HepG2 (cell line): ENCODE data around the gene QKI. TPM values are rescaled to one million over a fixed set of nuclear protein-coding genes. Genes with fewer than 3 reads are reported as not detected.

Source experiments
- AKAP8 ChIP-seq: sonication (generic); formaldehyde crosslinking; IDR thresholded peaks from 2 replicates; pipeline ENCODE4 v1.5.1; 2020; ENCODE audit warnings: mild to moderate bottlenecking, missing genetic modification reagents
- CAMTA2 ChIP-seq: sonication (generic); formaldehyde crosslinking; IDR thresholded peaks from 2 replicates; pipeline ENCODE4 v1.4.0; 2020; ENCODE audit warnings: mild to moderate bottlenecking, missing genetic modification reagents, borderline replicate concordance
- CENPX ChIP-seq: sonication (generic); formaldehyde crosslinking; IDR thresholded peaks from 2 replicates; pipeline ENCODE4 v1.9.0; 2021; ENCODE audit warnings: mild to moderate bottlenecking, missing genetic modification reagents, moderate library complexity
- DPF2 ChIP-seq: sonication (generic); formaldehyde crosslinking; IDR thresholded peaks from 2 replicates; pipeline ENCODE4 v1.4.0; 2020; ENCODE audit warnings: mild to moderate bottlenecking, low read depth, missing genetic modification reagents, borderline replicate concordance
- EP300 ChIP-seq, 3 experiments: sonication (generic) in 1 of 3; formaldehyde crosslinking in 1 of 3; IDR thresholded peaks; 2 replicates each; pipeline versions ENCODE4 v1.5.1 to v1.6.1; 2011 to 2020; ENCODE audit warnings: low read depth in 2 of 3, low read length in 2 of 3, borderline replicate concordance in 1 of 3, improper control_type of control experiment in 1 of 3, mild to moderate bottlenecking in 1 of 3, missing genetic modification reagents in 1 of 3, moderate library complexity in 1 of 3
- FOXP1 ChIP-seq, 2 experiments: fragments of 450-650 bp in 1 of 2; IDR thresholded peaks; 2 replicates each; pipeline ENCODE4 v1.6.1; 2017 to 2018; ENCODE audit warnings: antibody characterized with exemption in 1 of 2
- HDAC1 ChIP-seq: sonication (generic); formaldehyde crosslinking; IDR thresholded peaks from 2 replicates; pipeline ENCODE4 v1.5.1; 2020; ENCODE audit warnings: mild to moderate bottlenecking, missing genetic modification reagents
- MAFK ChIP-seq, 2 experiments: IDR thresholded peaks in 1 of 2; conservative IDR thresholded peaks in 1 of 2; 2 replicates each; pipeline ENCODE4 v1.6.1; 2011; ENCODE audit warnings: improper control_type of control experiment in 2 of 2, low read length in 2 of 2
- MIER3 ChIP-seq: IDR thresholded peaks from 2 replicates; pipeline ENCODE4 v1.6.1; 2016; ENCODE audit warnings: missing compliant biosample characterization, borderline replicate concordance
- NFE2 ChIP-seq: sonication (generic); formaldehyde crosslinking; IDR thresholded peaks from 2 replicates; pipeline ENCODE4 v1.4.0; 2020; ENCODE audit warnings: missing genetic modification reagents
- RFXAP ChIP-seq: sonication (generic); formaldehyde crosslinking; IDR thresholded peaks from 2 replicates; pipeline ENCODE4 v1.4.0; 2020; ENCODE audit warnings: missing genetic modification reagents, borderline replicate concordance
- SETDB1 ChIP-seq: sonication (generic); formaldehyde crosslinking; IDR thresholded peaks from 2 replicates; pipeline ENCODE4 v1.5.1; 2020; ENCODE audit warnings: missing genetic modification reagents, mild to moderate bottlenecking, borderline replicate concordance
- SYNCRIP ChIP-seq: fragments of 200-400 bp; formaldehyde crosslinking; IDR thresholded peaks from 2 replicates; pipeline ENCODE4 v1.6.1; 2018; ENCODE audit warnings: mild to moderate bottlenecking, low read depth, low read length; ENCODE audit not compliant: insufficient read depth
- ZFAT ChIP-seq: sonication (generic); formaldehyde crosslinking; conservative IDR thresholded peaks from 2 replicates; pipeline ENCODE4 v1.8.1; 2023; ENCODE audit warnings: missing genetic modification reagents, inconsistent platforms
- ZNF160 ChIP-seq: sonication (generic); formaldehyde crosslinking; IDR thresholded peaks from 2 replicates; pipeline ENCODE4 v1.8.0; 2022; ENCODE audit warnings: mild to moderate bottlenecking, inconsistent platforms, missing genetic modification reagents
- ZNF274 ChIP-seq: sonication (generic); formaldehyde crosslinking; IDR thresholded peaks from 2 replicates; pipeline ENCODE4 v1.5.1; 2020; ENCODE audit warnings: mild to moderate bottlenecking, missing genetic modification reagents
- ZNF335 ChIP-seq: sonication (generic); formaldehyde crosslinking; IDR thresholded peaks from 2 replicates; pipeline ENCODE4 v1.4.0; 2020; ENCODE audit warnings: missing genetic modification reagents
- ZNF543 ChIP-seq: sonication (generic); formaldehyde crosslinking; IDR thresholded peaks from 2 replicates; pipeline ENCODE4 v1.4.0; 2020; ENCODE audit warnings: mild to moderate bottlenecking, missing genetic modification reagents
- ZNF567 ChIP-seq: sonication (generic); formaldehyde crosslinking; IDR thresholded peaks from 2 replicates; pipeline ENCODE4 v1.8.1; 2023; ENCODE audit warnings: mild to moderate bottlenecking, missing genetic modification reagents, borderline replicate concordance
- ZNF639 ChIP-seq: conservative IDR thresholded peaks from 2 replicates; pipeline ENCODE4 v1.6.1; 2018; ENCODE audit warnings: missing genetic modification reagents
- ZNF678 ChIP-seq: sonication (generic); formaldehyde crosslinking; IDR thresholded peaks from 2 replicates; pipeline ENCODE4 v1.4.0; 2020; ENCODE audit warnings: mild to moderate bottlenecking, missing genetic modification reagents
- ZNF883 ChIP-seq: sonication (generic); formaldehyde crosslinking; IDR thresholded peaks from 2 replicates; pipeline ENCODE4 v1.5.1; 2020; ENCODE audit warnings: mild to moderate bottlenecking, missing genetic modification reagents; ENCODE audit errors: not compliant biosample characterization
- polyA plus RNA-seq, 8 experiments: library from polyadenylated mRNA; depleted of rRNA in 3 of 8; stranded (reverse) in 7 of 8; unstranded in 1 of 8; fragments of >200 nt; fragmentation: Illumina TruSeq in 4 of 8; extraction: Trizol in 4 of 8; gene quantifications; 2 replicates each; pipeline versions ENCODE4 v1.2.1 to v1.2.3, GENCODE V29; 2011 to 2016; ENCODE audit warnings: low read depth in 4 of 8, missing spikeins in 1 of 8, mixed read lengths in 1 of 8; ENCODE audit not compliant: insufficient read depth in 1 of 8
- total RNA-seq, 5 experiments: library from RNA; depleted of rRNA; stranded (reverse); fragments of >200 nt; fragmentation: Illumina TruSeq; extraction: Trizol; gene quantifications; 2 replicates each; pipeline ENCODE4 v1.2.3, GENCODE V29; 2016; ENCODE audit warnings: low read depth in 1 of 5
- TF ChIP-seq, protein P1 (sequence below): sonication (generic); formaldehyde crosslinking; IDR thresholded peaks from 2 replicates; pipeline ENCODE4 v1.4.0; 2020; ENCODE audit warnings: missing genetic modification reagents

Gene QKI
- total and polyA plus RNA-seq, 2 of the 13 experiments (the other 11 are each of a cell fraction or from before 2014, with no cell fraction given): 136 to 137 TPM

DNA sequence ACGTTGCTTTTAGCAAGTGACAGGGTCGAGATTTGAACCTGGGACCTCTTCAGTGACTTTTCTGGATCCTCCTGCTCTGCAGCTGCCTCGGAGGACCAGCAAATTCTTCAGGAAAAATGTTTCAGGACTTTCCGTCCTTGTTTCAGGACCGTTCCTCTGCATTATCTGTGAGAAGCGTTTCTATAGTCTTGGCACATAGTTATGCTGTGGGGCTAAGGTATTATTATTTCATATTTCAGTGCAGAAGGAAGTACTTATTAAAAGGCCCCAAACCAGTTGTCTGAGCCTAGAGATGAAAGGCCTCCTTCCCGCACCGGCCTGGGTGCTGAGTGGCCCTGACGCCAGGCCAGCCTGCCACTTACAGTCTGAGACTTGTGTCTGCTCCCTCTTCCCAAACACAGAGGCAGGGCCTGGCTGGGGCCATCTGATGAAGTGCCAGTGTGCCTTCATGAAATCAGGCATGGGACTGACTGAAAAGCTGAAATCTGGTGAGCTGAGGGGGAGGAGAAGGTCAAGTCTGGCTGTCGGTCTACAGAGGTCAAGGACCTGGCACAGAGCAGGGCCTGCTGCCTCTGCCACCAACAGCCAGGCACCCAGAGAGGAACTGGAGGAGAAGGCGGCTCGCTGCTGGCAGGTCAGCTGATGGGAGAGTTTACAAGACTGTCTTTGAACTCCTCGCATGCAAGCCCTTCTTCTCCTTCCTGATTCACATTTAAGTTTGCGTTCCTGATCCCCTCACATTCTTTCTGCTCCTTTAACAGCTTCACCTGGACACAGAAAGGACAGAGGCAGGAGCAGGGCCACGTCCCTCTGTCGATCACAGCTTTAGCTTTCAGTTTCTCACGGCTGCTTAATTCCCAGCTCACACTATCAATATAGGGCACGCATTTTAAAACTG lies 8.9 kb upstream of the QKI start (continued):
- TF ChIP-seq EP300 (IDR thresholded peaks at IDR 0.05; ENCODE audit: low read depth in 2 of 2, low read length in 2 of 2) (peak in 1 of 2 experiments; percentile 23; a peak in 1 of 4 replicates), EP300 (CRISPR knock-in tag; IDR thresholded peaks at IDR 0.05; ENCODE audit: borderline replicate concordance) (no peak), SYNCRIP (no peak), ZNF543 (CRISPR knock-in tag) (no peak), RFXAP (no peak), DPF2 (CRISPR knock-in tag) (no peak), AKAP8 (CRISPR knock-in tag) (no peak), ZFAT (CRISPR knock-in tag) (no peak), CAMTA2 (CRISPR knock-in tag) (no peak), MIER3 (CRISPR knock-in tag) (peak; percentile 75; the same call in 1 of the 2 replicates), ZNF274 (CRISPR knock-in tag) (no peak), ZNF160 (no peak), ZNF678 (CRISPR knock-in tag) (no peak), MAFK (conservative IDR thresholded peaks at IDR 0.05 in 1 of 2, IDR thresholded peaks at IDR 0.05 in 1 of 2; ENCODE audit: low read length in 2 of 2) (no peak), FOXP1 (IDR thresholded peaks at IDR 0.05) (no peak), FOXP1 (CRISPR knock-in tag; IDR thresholded peaks at IDR 0.05) (0 out of 2 replicates have a peak, but pooled peaks have one; percentile 21), HDAC1 (CRISPR knock-in tag) (peak; percentile 37; the same call in 1 of the 2 replicates), SETDB1 (CRISPR knock-in tag) (no peak), ZNF883 (CRISPR knock-in tag) (no peak), ZNF335 (no peak), ZNF639 (CRISPR knock-in tag) (no peak), ZNF567 (no peak), NFE2 (CRISPR knock-in tag) (no peak), CENPX (no peak)
- TF ChIP-seq, protein P1, sequence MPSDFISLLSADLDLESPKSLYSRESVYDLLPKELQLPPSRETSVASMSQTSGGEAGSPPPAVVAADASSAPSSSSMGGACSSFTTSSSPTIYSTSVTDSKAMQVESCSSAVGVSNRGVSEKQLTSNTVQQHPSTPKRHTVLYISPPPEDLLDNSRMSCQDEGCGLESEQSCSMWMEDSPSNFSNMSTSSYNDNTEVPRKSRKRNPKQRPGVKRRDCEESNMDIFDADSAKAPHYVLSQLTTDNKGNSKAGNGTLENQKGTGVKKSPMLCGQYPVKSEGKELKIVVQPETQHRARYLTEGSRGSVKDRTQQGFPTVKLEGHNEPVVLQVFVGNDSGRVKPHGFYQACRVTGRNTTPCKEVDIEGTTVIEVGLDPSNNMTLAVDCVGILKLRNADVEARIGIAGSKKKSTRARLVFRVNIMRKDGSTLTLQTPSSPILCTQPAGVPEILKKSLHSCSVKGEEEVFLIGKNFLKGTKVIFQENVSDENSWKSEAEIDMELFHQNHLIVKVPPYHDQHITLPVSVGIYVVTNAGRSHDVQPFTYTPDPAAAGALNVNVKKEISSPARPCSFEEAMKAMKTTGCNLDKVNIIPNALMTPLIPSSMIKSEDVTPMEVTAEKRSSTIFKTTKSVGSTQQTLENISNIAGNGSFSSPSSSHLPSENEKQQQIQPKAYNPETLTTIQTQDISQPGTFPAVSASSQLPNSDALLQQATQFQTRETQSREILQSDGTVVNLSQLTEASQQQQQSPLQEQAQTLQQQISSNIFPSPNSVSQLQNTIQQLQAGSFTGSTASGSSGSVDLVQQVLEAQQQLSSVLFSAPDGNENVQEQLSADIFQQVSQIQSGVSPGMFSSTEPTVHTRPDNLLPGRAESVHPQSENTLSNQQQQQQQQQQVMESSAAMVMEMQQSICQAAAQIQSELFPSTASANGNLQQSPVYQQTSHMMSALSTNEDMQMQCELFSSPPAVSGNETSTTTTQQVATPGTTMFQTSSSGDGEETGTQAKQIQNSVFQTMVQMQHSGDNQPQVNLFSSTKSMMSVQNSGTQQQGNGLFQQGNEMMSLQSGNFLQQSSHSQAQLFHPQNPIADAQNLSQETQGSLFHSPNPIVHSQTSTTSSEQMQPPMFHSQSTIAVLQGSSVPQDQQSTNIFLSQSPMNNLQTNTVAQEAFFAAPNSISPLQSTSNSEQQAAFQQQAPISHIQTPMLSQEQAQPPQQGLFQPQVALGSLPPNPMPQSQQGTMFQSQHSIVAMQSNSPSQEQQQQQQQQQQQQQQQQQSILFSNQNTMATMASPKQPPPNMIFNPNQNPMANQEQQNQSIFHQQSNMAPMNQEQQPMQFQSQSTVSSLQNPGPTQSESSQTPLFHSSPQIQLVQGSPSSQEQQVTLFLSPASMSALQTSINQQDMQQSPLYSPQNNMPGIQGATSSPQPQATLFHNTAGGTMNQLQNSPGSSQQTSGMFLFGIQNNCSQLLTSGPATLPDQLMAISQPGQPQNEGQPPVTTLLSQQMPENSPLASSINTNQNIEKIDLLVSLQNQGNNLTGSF (CRISPR knock-in tag): no peak
